C4-2B (cell line): Measurements from ENCODE around the gene ADARB2.

Source experiments
- H3K27ac ChIP-seq: fragments of 450-650 bp; 2 replicates; pipeline ENCODE4 v1.5.1; 2017
- CTCF ChIP-seq: fragments of 450-650 bp; conservative IDR thresholded peaks from 2 replicates; pipeline ENCODE4 v1.5.1; 2017; ENCODE audit warnings: mild to moderate bottlenecking
- ZFX ChIP-seq: fragments of 450-650 bp; IDR thresholded peaks from 2 replicates; pipeline ENCODE4 v1.6.1; 2017

ADARB2 gene

GRCh38 chr10:1270906-1271305 is 466.4 kb downstream of the ADARB2 start:
- TF ChIP-seq ZFX (no peak), CTCF (no peak)
- H3K27ac ChIP-seq = no peak overlapping the region

GRCh38 chr10:1270490-1270889 is 466.8 kb downstream of the ADARB2 start:
- TF ChIP-seq CTCF (no peak), ZFX (no peak)
- no peak overlapping the region for H3K27ac ChIP-seq

GRCh38 chr10:1268831-1269230 is 468.5 kb downstream of the ADARB2 start:
- TF ChIP-seq CTCF = no peak
- TF ChIP-seq ZFX = no peak
- H3K27ac ChIP-seq = no peak overlapping the region

GRCh38 chr10:1267568-1267967 is 469.8 kb downstream of the ADARB2 start:
- no peak overlapping the region for H3K27ac ChIP-seq
- TF ChIP-seq CTCF = no peak
- TF ChIP-seq ZFX = no peak

- TF ChIP-seq ZFX = no peak
- no peak for TF ChIP-seq CTCF
- no peak overlapping the region for H3K27ac ChIP-seq
Observed at GRCh38 chr10:1267148-1267547, 470.2 kb downstream of the ADARB2 start.

- no peak overlapping the region for H3K27ac ChIP-seq
- TF ChIP-seq ZFX = no peak
- TF ChIP-seq CTCF = no peak
Observed at GRCh38 chr10:1266033-1266802, 471.1 kb downstream of the ADARB2 start.

- H3K27ac ChIP-seq = no peak overlapping the region
- no peak for TF ChIP-seq ZFX
- TF ChIP-seq CTCF = no peak
Observed at GRCh38 chr10:1264001-1264400, 473.3 kb downstream of the ADARB2 start.
